Measurements from ENCODE around the gene ARL5A.

Gene ARL5A

GRCh38 chr2:151824886-151825285 lies 3.3 kb downstream of the ARL5A start:
- no peak overlapping the region for H3K27ac ChIP-seq
- no peak for TF ChIP-seq CTCF (IDR thresholded peaks at IDR 0.05)

- TF ChIP-seq CTCF (IDR thresholded peaks at IDR 0.05) (no peak), ZFX (IDR thresholded peaks at IDR 0.05; ENCODE audit: borderline replicate concordance) (no peak)
- H3K27ac ChIP-seq = no peak overlapping the region
Measured at GRCh38 chr2:151823651-151824050, 4.6 kb downstream of the ARL5A start.

GRCh38 chr2:151819920-151820319 lies 8.3 kb downstream of the ARL5A start:
- no peak overlapping the region for H3K27ac ChIP-seq
- TF ChIP-seq CTCF (IDR thresholded peaks at IDR 0.05) (no peak), ZFX (IDR thresholded peaks at IDR 0.05; ENCODE audit: borderline replicate concordance) (no peak)

GRCh38 chr2:151817929-151818328 lies 10.3 kb downstream of the ARL5A start:
- no peak overlapping the region for H3K27ac ChIP-seq
- TF ChIP-seq ZFX (IDR thresholded peaks at IDR 0.05; ENCODE audit: borderline replicate concordance) (no peak), CTCF (IDR thresholded peaks at IDR 0.05) (no peak)

- no peak overlapping the region for H3K27ac ChIP-seq
- no peak for TF ChIP-seq ZFX (IDR thresholded peaks at IDR 0.05; ENCODE audit: borderline replicate concordance)
- no peak for TF ChIP-seq CTCF (IDR thresholded peaks at IDR 0.05)
Measured at GRCh38 chr2:151816843-151817242, 11.4 kb downstream of the ARL5A start.

- H3K27ac ChIP-seq = no peak overlapping the region
- TF ChIP-seq CTCF (IDR thresholded peaks at IDR 0.05) (no peak), ZFX (IDR thresholded peaks at IDR 0.05; ENCODE audit: borderline replicate concordance) (no peak)
Measured at GRCh38 chr2:151815821-151816489, 12.3 kb downstream of the ARL5A start.

GRCh38 chr2:151810489-151810888 lies 17.7 kb downstream of the ARL5A start:
- TF ChIP-seq CTCF (IDR thresholded peaks at IDR 0.05) (no peak), ZFX (IDR thresholded peaks at IDR 0.05; ENCODE audit: borderline replicate concordance) (no peak)
- H3K27ac ChIP-seq = no peak overlapping the region

Data from 22Rv1 (cell line).